HG03442 (cell line): ENCODE measurements around the gene TOR1A.

Experiments
- ATAC-seq: cut with Tn5 transposase; IDR thresholded peaks from one replicate; pipeline ENCODE4 v1.9.1; 2021; ENCODE audit warnings: mild to moderate bottlenecking, moderate library complexity; ENCODE audit not compliant: unreplicated experiment

The TOR1A gene

GRCh38 chr9:129823935-129824601 is at the start of gene TOR1A:
Gene TOR1A (minus strand): TSS chr9:129824136. CDS start chr9:129824085, 51 bp downstream.
- ATAC-seq: peak; percentile 89

- ATAC-seq: no peak
These were observed 47.1 kb upstream of the TOR1A start for GRCh38 chr9:129871046-129871445.

GRCh38 chr9:129869585-129870501 is 45.9 kb upstream of the TOR1A start:
- ATAC-seq: no peak

GRCh38 chr9:129868872-129869486 is 45.0 kb upstream of the TOR1A start:
- ATAC-seq: no peak

- ATAC-seq: no peak
These were observed 44.3 kb upstream of the TOR1A start for GRCh38 chr9:129868023-129868871.

GRCh38 chr9:129867136-129868022 is 43.4 kb upstream of the TOR1A start:
- no peak for ATAC-seq

- ATAC-seq: no peak
These were observed 42.6 kb upstream of the TOR1A start for GRCh38 chr9:129866394-129867135.

GRCh38 chr9:129865668-129866320 is 41.9 kb upstream of the TOR1A start:
- ATAC-seq: no peak

GRCh38 chr9:129864991-129865647 is 41.2 kb upstream of the TOR1A start:
- no peak for ATAC-seq

GRCh38 chr9:129863059-129863690 is 39.2 kb upstream of the TOR1A start:
- ATAC-seq: no peak

- no peak for ATAC-seq
These were observed 37.5 kb upstream of the TOR1A start for GRCh38 chr9:129861447-129861827.

GRCh38 chr9:129860653-129861446 is 36.9 kb upstream of the TOR1A start:
- ATAC-seq: no peak

- ATAC-seq: no peak
These were observed 34.4 kb upstream of the TOR1A start for GRCh38 chr9:129858167-129858962.

- ATAC-seq: no peak
These were observed 33.3 kb upstream of the TOR1A start for GRCh38 chr9:129857207-129857606.

GRCh38 chr9:129854588-129855110 is 30.7 kb upstream of the TOR1A start:
- no peak for ATAC-seq

- ATAC-seq: no peak
These were observed 29.7 kb upstream of the TOR1A start for GRCh38 chr9:129853614-129854013.
